Osteoblast (primary cell): ENCODE data around the gene MYH16. TPM values are rescaled to one million over a fixed set of nuclear protein-coding genes. Genes with fewer than 3 reads are reported as not detected.

Experiments used
- DNase-seq: peaks from one replicate; pipeline ENCODE4 v3.0.0; 2011; ENCODE audit warnings: low spot score, mixed read lengths; ENCODE audit not compliant: insufficient read length; ENCODE audit errors: missing footprints
- H2AFZ ChIP-seq: 2 replicates; pipeline ENCODE4 v1.6.0; 2011; ENCODE audit warnings: mild to moderate bottlenecking, low read length
- H3K27ac ChIP-seq: 2 replicates; pipeline ENCODE4 v1.5.1; 2011; ENCODE audit warnings: mild to moderate bottlenecking, low read depth, low read length, moderate library complexity
- H3K27me3 ChIP-seq: 2 replicates; pipeline ENCODE4 v1.6.0; 2012; ENCODE audit warnings: mild to moderate bottlenecking, control low read depth, inconsistent platforms, low read length, moderate library complexity; ENCODE audit not compliant: insufficient read depth
- H3K36me3 ChIP-seq: 2 replicates; pipeline ENCODE4 v1.5.1; 2011; ENCODE audit warnings: mild to moderate bottlenecking, low read length, control low read depth, moderate library complexity; ENCODE audit not compliant: insufficient read depth
- H3K4me1 ChIP-seq: 2 replicates; pipeline ENCODE4 v1.5.1; 2011; ENCODE audit warnings: mild to moderate bottlenecking, low read length, control low read depth, moderate library complexity; ENCODE audit not compliant: insufficient read depth
- H3K4me2 ChIP-seq: 2 replicates; pipeline ENCODE4 v1.6.0; 2011; ENCODE audit warnings: mild to moderate bottlenecking, low read length; ENCODE audit not compliant: insufficient read depth
- H3K4me3 ChIP-seq: fragments of 200-600 bp; sonication (generic); 3 replicates; pipeline ENCODE4 v1.5.1; 2012; ENCODE audit warnings: mild to moderate bottlenecking, low read length, inconsistent platforms; ENCODE audit not compliant: insufficient read depth
- H3K79me2 ChIP-seq: 2 replicates; pipeline ENCODE4 v1.6.0; 2012; ENCODE audit warnings: mild to moderate bottlenecking, low read length, control low read depth, inconsistent platforms; ENCODE audit not compliant: insufficient read depth
- H3K9me3 ChIP-seq: 2 replicates; pipeline ENCODE4 v1.5.1; 2011; ENCODE audit warnings: low read depth, low read length, control low read depth
- H4K20me1 ChIP-seq: 2 replicates; pipeline ENCODE4 v1.6.0; 2012; ENCODE audit warnings: mild to moderate bottlenecking, low read length, control low read depth; ENCODE audit not compliant: insufficient read depth
- total RNA-seq: library from RNA; depleted of rRNA; stranded (reverse); fragments of >200 nt; gene quantifications from 2 replicates; pipeline ENCODE4 v1.2.3, GENCODE V29; 2012
- TF ChIP-seq, protein P1 (sequence below): IDR thresholded peaks from 2 replicates; pipeline ENCODE4 v1.5.1; 2011; ENCODE audit warnings: mild to moderate bottlenecking, low read depth, low read length, moderate library complexity; ENCODE audit errors: extremely low read depth

Gene MYH16
- total RNA-seq, 1 donor, result not detected

GRCh38 chr7:99359465-99360154 lies 87.0 kb downstream of the MYH16 start:
- Histone ChIP-seq H3K4me2 (no peak overlapping the region), H2AFZ (no peak overlapping the region), H3K4me1 (peaks cover 6% of the 10 kb centered on the region), H3K27me3 (no peaks in the 10 kb centered on the region), H3K4me3 (no peak overlapping the region), H3K36me3 (peaks cover 74% of the 10 kb centered on the region), H3K9me3 (no peaks in the 10 kb centered on the region), H4K20me1 (peaks cover 11% of the 10 kb centered on the region), H3K79me2 (peaks cover 4% of the 10 kb centered on the region), H3K27ac (no peak overlapping the region)
- DNase-seq, result no peak
- TF ChIP-seq, protein P1, sequence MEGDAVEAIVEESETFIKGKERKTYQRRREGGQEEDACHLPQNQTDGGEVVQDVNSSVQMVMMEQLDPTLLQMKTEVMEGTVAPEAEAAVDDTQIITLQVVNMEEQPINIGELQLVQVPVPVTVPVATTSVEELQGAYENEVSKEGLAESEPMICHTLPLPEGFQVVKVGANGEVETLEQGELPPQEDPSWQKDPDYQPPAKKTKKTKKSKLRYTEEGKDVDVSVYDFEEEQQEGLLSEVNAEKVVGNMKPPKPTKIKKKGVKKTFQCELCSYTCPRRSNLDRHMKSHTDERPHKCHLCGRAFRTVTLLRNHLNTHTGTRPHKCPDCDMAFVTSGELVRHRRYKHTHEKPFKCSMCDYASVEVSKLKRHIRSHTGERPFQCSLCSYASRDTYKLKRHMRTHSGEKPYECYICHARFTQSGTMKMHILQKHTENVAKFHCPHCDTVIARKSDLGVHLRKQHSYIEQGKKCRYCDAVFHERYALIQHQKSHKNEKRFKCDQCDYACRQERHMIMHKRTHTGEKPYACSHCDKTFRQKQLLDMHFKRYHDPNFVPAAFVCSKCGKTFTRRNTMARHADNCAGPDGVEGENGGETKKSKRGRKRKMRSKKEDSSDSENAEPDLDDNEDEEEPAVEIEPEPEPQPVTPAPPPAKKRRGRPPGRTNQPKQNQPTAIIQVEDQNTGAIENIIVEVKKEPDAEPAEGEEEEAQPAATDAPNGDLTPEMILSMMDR, result no peak

Other genes starting within 250 kb of the MYH16 start
- 20.6 and 23.5 TPM in 2 replicates for gene SMURF1, start 128.7 kb upstream of the MYH16 start, total RNA-seq
- not detected in 2 replicates for gene KPNA7, start 64.7 kb upstream of the MYH16 start, total RNA-seq
- gene ARPC1A, start 53.1 kb downstream of the MYH16 start, total RNA-seq, result 132 and 158 TPM in 2 replicates
- 248 and 273 TPM in 2 replicates for gene ARPC1B, start 101.9 kb downstream of the MYH16 start, total RNA-seq
- gene PDAP1, start 135.8 kb downstream of the MYH16 start, total RNA-seq, result 33.0 and 33.7 TPM in 2 replicates
- 122 and 124 TPM in 2 replicates for gene BUD31, start 136.1 kb downstream of the MYH16 start, total RNA-seq
- 5.3 and 7.6 TPM in 2 replicates for gene PTCD1, start 166.0 kb downstream of the MYH16 start, total RNA-seq
- 80.2 and 101 TPM in 2 replicates for gene CPSF4, start 166.1 kb downstream of the MYH16 start, total RNA-seq
- 330 and 342 TPM in 2 replicates for gene ATP5MF, start 193.3 kb downstream of the MYH16 start, total RNA-seq
- gene ZNF789, start 200.1 kb downstream of the MYH16 start, total RNA-seq, result 5.0 and 6.9 TPM in 2 replicates
- 32.1 and 34.7 TPM in 2 replicates for gene ZNF394, start 227.4 kb downstream of the MYH16 start, total RNA-seq
- gene ZKSCAN5, start 231.8 kb downstream of the MYH16 start, total RNA-seq, result 12.3 and 12.7 TPM in 2 replicates